Amniotic epithelial cell (primary cell): ENCODE data around the gene ZNF236.

ENCODE experiments used
- DNase-seq: peaks from one replicate; pipeline ENCODE4 v3.0.0-alpha.2; 2010; ENCODE audit warnings: low read depth

The ZNF236 gene

DNA sequence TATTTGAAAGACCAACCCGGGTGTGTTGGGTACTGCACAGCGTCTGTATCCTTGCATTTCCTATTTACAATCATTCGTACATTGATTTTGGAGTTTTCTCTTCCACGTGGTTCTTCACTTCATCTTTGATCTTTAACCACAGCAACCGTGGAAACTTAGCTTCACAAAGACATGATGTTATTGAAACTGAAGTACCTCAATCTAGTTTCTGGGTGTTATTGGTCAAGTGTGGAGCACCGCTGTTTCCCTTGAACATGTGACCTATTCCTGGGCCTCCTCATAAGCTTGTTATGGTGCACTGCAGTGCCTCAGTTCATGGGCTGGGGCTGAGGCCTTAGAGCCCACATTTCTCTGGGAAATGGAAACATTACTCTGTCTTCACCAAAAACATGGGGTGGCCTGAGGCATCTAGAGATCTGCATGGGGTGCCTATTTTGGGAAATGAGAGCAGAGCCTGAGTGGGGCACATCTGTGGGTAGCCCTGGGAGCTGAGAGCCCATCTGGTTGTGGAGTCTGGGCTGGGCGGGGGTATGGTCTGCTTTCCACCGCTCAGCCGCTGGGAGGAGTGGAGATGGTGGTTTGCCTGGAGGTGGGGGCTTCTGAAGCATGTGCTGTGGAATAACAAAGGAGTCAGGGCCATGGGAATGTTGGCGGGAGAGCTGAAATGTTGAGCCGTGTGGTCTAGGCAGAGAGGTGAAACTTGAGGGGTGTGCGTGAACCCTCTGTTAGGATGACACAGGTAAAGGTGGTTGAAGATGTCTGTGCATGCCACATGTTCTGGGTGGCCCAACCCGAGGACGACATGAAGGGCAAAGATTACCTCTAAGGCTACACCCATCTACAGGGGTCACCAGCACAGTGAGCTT lies 37.4 kb downstream of the ZNF236 start:
- no peak for DNase-seq

- DNase-seq, result peak; percentile 18
These were observed 38.1 kb downstream of the ZNF236 start for GRCh38 chr18:76860411-76860810.

GRCh38 chr18:76866666-76867065 lies 44.3 kb downstream of the ZNF236 start:
- no peak for DNase-seq

GRCh38 chr18:76873311-76873710 lies 51.0 kb downstream of the ZNF236 start:
- no peak for DNase-seq

- no peak for DNase-seq
These were observed 51.4 kb downstream of the ZNF236 start for GRCh38 chr18:76873713-76874112.

GRCh38 chr18:76874642-76875389 lies 52.5 kb downstream of the ZNF236 start:
- DNase-seq, result peak; percentile 3

GRCh38 chr18:76875390-76876325 lies 53.3 kb downstream of the ZNF236 start:
- peak; percentile 50 for DNase-seq

DNA sequence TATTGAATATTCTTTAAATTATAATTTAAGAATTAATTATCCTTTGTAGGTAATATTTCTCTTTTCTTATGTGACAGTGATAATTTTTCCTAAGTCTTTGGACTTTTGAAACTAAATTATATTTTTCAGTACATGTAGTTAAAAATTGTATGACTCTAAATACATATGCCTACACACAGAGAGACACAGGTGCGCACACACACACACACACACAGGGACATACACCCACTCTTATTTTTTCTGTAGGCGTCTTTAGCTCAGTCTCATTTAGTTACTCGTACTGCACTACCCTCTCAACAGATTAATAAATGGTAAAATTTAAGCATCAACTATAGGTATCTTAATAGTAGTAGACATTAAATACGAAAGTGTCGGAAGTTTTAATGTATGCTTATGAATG lies 56.1 kb downstream of the ZNF236 start:
- no peak for DNase-seq

DNA sequence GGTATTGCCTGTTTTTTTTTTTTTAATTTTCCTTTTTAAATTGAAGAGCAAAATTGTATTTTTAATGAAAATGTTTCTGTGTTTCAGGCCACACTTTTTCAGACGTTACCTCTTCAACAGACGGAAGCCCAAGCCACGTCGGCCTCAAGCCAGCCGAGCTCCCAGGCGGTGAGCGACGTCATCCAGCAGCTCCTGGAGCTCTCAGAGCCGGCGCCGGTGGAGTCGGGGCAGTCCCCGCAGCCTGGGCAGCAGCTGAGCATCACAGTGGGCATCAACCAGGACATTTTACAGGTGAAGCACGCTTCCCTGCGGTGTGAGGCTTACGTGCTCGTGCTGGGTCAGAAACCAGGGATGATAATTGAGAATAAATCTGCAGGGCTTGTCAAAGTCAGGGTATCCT lies 57.7 kb downstream of the ZNF236 start:
- no peak for DNase-seq

DNA sequence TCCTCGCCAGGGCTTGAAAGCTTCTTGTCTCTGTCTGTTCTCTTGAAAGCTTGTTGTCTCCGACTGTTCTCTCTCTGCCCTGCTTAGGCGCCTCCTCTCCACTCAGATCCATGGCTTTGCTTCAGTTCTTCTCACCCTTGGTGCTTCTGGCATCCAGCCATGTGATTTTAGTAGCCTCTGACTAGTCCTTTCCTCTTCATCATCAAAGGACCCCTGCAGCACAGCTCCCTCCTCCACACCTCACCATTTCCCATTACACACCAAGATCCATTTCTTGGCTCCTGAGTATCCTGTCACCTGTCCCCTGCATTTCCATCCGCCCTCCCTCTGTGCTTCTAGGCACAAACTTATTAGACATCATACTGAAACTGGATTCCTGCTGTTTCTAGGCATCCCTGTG lies 59.4 kb downstream of the ZNF236 start:
- no peak for DNase-seq

DNA sequence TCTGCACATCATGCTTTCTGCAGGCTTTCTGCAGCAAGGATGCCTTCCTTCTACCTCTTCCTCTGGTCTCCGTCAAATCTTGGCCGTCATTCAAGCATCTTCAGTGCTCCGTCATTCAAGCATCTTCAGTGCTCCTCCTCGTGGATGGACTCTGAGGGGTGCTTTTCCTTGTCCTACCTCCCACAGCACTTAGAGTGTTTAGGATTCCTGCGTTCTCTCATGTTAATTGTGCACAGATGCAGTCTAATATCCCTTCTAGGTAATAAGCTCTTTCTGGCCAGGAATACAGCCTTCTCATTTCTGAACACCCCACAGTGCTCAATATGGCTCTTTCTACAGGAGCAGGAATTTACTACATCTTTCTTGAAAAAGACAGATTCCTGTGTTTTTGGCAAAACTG lies 59.8 kb downstream of the ZNF236 start:
- DNase-seq, result no peak

- no peak for DNase-seq
These were observed 62.6 kb downstream of the ZNF236 start for GRCh38 chr18:76885001-76885400.

- no peak for DNase-seq
These were observed 63.8 kb downstream of the ZNF236 start for GRCh38 chr18:76886112-76886511.

- DNase-seq, result no peak
These were observed 66.8 kb downstream of the ZNF236 start for GRCh38 chr18:76889091-76889699.

DNA sequence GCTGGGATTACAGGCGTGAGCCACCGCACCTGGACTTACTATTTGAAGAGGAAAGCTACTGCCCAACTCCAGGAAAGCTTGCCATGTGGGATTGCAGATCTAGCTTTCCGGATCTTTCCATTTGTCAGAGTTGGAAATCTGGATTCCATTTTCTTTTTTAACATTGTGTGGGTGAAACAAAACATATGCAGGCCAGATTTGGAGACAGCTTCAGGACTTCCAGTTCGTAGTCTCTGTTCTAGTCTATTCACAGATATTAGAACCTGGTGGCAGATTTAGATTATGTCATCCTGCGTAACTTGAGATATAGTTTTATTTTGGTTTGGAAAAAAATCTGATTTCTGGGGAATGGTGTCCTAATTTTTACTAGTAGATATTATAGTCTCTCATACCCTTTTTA lies 70.5 kb downstream of the ZNF236 start:
- no peak for DNase-seq

DNA sequence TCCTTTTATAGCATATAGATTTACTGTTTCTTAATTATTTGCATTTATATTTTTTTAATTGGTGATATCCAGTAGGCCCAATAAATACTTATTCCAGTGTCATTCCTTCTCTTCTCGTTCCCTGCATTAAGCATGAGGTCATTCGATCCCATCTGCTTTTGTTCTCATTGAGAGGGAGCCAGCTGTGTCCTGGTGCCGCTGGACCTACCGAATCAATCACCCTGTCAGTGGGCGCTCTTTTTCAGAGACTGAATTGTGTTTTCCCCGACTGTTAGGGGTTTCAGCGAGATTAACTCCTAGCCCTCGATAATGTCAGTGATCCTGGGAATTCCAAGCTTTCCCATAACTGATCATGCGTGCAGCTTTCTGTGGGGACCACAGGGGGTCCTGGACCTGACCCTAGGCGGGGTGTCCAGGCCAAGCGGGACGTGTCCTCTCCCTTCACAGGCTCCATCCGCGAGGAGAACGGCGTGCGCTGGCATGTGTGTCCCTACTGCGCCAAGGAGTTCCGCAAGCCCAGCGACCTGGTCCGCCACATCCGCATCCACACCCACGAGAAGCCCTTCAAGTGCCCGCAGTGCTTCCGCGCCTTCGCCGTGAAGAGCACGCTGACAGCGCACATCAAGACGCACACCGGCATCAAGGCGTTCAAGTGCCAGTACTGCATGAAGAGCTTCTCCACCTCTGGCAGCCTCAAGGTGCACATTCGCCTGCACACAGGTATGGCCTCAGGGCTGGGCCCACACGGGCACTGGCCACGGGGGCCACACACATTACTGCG lies 72.4 kb downstream of the ZNF236 start:
- no peak for DNase-seq

- DNase-seq, result no peak
These were observed 73.1 kb downstream of the ZNF236 start for GRCh38 chr18:76895498-76895897.

DNA sequence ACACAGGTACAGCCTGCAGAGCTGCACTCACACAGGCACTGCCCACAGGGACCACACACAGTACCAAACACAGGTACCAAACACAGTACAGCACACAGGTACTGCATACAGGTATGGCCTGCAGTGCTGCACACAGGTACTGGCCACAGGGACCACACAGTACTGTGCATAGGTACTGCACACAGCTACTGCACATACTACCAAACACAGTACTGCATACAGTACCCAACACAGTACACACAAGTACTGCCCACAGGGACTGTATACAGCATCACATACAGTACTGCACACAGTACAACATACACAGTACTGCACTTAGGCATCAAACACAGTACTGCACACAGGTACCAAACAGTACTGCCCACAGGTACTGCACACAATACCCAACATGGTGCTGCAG lies 74.3 kb downstream of the ZNF236 start:
- no peak for DNase-seq

- DNase-seq, result no peak
These were observed 74.9 kb downstream of the ZNF236 start for GRCh38 chr18:76897257-76897656.

GRCh38 chr18:76903386-76903785 lies 81.0 kb downstream of the ZNF236 start:
- DNase-seq, result no peak

- no peak for DNase-seq
These were observed 83.5 kb downstream of the ZNF236 start for GRCh38 chr18:76905821-76906220.
